Measurements from ENCODE around the gene TMPRSS9. TPM values are rescaled to one million over a fixed set of nuclear protein-coding genes. Genes with fewer than 3 reads are reported as not detected.
A peak's percentile ranks its signal among the peaks of the same experiment; 100 is the strongest.

TMPRSS9 gene
- polyA plus RNA-seq, 3 donors, result 0.12 to 0.30 TPM; not detected in 1

GRCh38 chr19:2315818-2316353 is 44.2 kb upstream of the TMPRSS9 start:
- H2AFZ ChIP-seq (ENCODE audit: insufficient read depth, low read depth, low read length, poor library complexity, severe bottlenecking), result peak overlapping the region; percentile 73
- H3K79me2 ChIP-seq (ENCODE audit: insufficient read depth, low read length), result no peaks in the 10 kb centered on the region
- no peak overlapping the region for H3K9ac ChIP-seq (ENCODE audit: insufficient read depth, low read length, poor library complexity, severe bottlenecking)
- peaks cover 0 to 10% of the 10 kb centered on the region in 2 donors for H3K9me3 ChIP-seq (replicated peaks in 1 of 2; ENCODE audit: control insufficient read depth in 1 of 2, insufficient read depth in 1 of 2, low read length in 2 of 2)
- no peaks in the 10 kb centered on the region for H4K20me1 ChIP-seq (ENCODE audit: insufficient read depth, low read length)
- H3K27me3 ChIP-seq (ENCODE audit: control insufficient read depth in 2 of 2, insufficient read depth in 2 of 2, low read length in 2 of 2), result peaks cover 0 to 14% of the 10 kb centered on the region in 2 donors
- peak; percentile 81 for TF ChIP-seq CTCF (IDR thresholded peaks at IDR 0.05)
- intact Hi-C loops (cut with micrococcal nuclease), result loop anchor here (5.0 kb wide), 3 partner anchors 39 to 164 kb away; partner anchors contain the start of genes AP3D1 (in 2 of the 2), PLEKHJ1 (in 1 of the 2) and SF3A2 (in 1 of the 2)
- peaks cover 0 to 8% of the 10 kb centered on the region in 2 donors for H3K36me3 Mint-ChIP-seq
- peak overlapping the region; percentile 55 to 69 for H3K4me3 Mint-ChIP-seq
- H3K27ac Mint-ChIP-seq, result peak overlapping the region; percentile 85 to 96 (median 93)
- H3K4me2 ChIP-seq (replicated peaks; ENCODE audit: extremely low read depth, low read length, poor library complexity, severe bottlenecking), result peak overlapping the region; percentile 52
- H3K27ac ChIP-seq (ENCODE audit: low read depth in 1 of 2, low read length in 2 of 2), result peak overlapping the region; percentile 75 to 78
- DNase-seq, result peak; percentile 90 to 94 (median 93)
- H3K36me3 ChIP-seq (replicated peaks in 1 of 2; ENCODE audit: control insufficient read depth in 1 of 2, insufficient read depth in 2 of 2, low read length in 2 of 2), result no peaks in the 10 kb centered on the region
- H3K4me1 ChIP-seq (ENCODE audit: control insufficient read depth in 1 of 2, insufficient read depth in 2 of 2, low read length in 2 of 2), result peaks cover 15 to 21% of the 10 kb centered on the region in 2 donors
- peaks cover 8 to 24% (median 16%) of the 10 kb centered on the region in 7 donors for H3K9me3 Mint-ChIP-seq
- 22% methylated on average over 21 of the region's 22 CpGs for WGBS (ENCODE audit: insufficient coverage)
- H3K4me3 ChIP-seq (replicated peaks in 1 of 3; ENCODE audit: low read depth in 2 of 3, low read length in 3 of 3), result peak overlapping the region in 1 of 3 experiments; percentile 30
- H3K27me3 Mint-ChIP-seq (ENCODE audit: low read depth in 3 of 3), result peaks cover 13 to 36% (median 29%) of the 10 kb centered on the region in 3 donors
- H3K4me1 Mint-ChIP-seq, result peaks cover 16% of the 10 kb centered on the region

GRCh38 chr19:2317300-2317699 is 42.8 kb upstream of the TMPRSS9 start:
- H3K27ac Mint-ChIP-seq, result no peak overlapping the region
- intact Hi-C loops (cut with micrococcal nuclease), result loop anchor here (5.0 kb wide), 3 partner anchors 40 to 165 kb away; partner anchors contain the start of genes AP3D1 (in 2 of the 2), PLEKHJ1 (in 1 of the 2) and SF3A2 (in 1 of the 2)
- Histone ChIP-seq H3K9me3 (replicated peaks in 1 of 2; ENCODE audit: control insufficient read depth in 1 of 2, insufficient read depth in 1 of 2, low read length in 2 of 2) (peaks cover 0 to 10% of the 10 kb centered on the region in 2 donors), H3K9ac (ENCODE audit: insufficient read depth, low read length, poor library complexity, severe bottlenecking) (no peak overlapping the region), H3K4me2 (replicated peaks; ENCODE audit: extremely low read depth, low read length, poor library complexity, severe bottlenecking) (no peak overlapping the region), H2AFZ (ENCODE audit: insufficient read depth, low read depth, low read length, poor library complexity, severe bottlenecking) (no peak overlapping the region), H3K4me3 (replicated peaks in 1 of 3; ENCODE audit: low read depth in 2 of 3, low read length in 3 of 3) (no peak overlapping the region), H3K27ac (ENCODE audit: low read depth in 1 of 2, low read length in 2 of 2) (no peak overlapping the region), H3K36me3 (replicated peaks in 1 of 2; ENCODE audit: control insufficient read depth in 1 of 2, insufficient read depth in 2 of 2, low read length in 2 of 2) (peaks cover 8 to 11% of the 10 kb centered on the region in 2 donors), H3K27me3 (ENCODE audit: control insufficient read depth in 2 of 2, insufficient read depth in 2 of 2, low read length in 2 of 2) (peaks cover 0 to 11% of the 10 kb centered on the region in 2 donors), H3K79me2 (ENCODE audit: insufficient read depth, low read length) (no peaks in the 10 kb centered on the region), H4K20me1 (ENCODE audit: insufficient read depth, low read length) (no peaks in the 10 kb centered on the region), H3K4me1 (ENCODE audit: control insufficient read depth in 1 of 2, insufficient read depth in 2 of 2, low read length in 2 of 2) (peaks cover 15 to 21% of the 10 kb centered on the region in 2 donors)
- DNase-seq, result no peak
- H3K4me1 Mint-ChIP-seq, result peaks cover 16% of the 10 kb centered on the region
- no peak for TF ChIP-seq CTCF (IDR thresholded peaks at IDR 0.05)
- peaks cover 8 to 18% (median 15%) of the 10 kb centered on the region in 7 donors for H3K9me3 Mint-ChIP-seq
- H3K36me3 Mint-ChIP-seq, result peaks cover 3 to 22% of the 10 kb centered on the region in 2 donors
- 98% methylated on average over 12 of the region's 13 CpGs for WGBS (ENCODE audit: insufficient coverage)
- no peak overlapping the region for H3K4me3 Mint-ChIP-seq
- H3K27me3 Mint-ChIP-seq (ENCODE audit: low read depth in 3 of 3), result peaks cover under 1 to 23% (median 15%) of the 10 kb centered on the region in 3 donors
